Common myeloid progenitor, CD34-positive (primary cell): ENCODE measurements around the gene HTRA3.

Source experiments
- CTCF ChIA-PET: fragments of 350-600 bp; sonication (Branson Sonifier 250); formaldehyde crosslinking; loops from one replicate; lab custom pipeline; 2021; ENCODE audit warnings: antibody characterized with exemption; lab: Charles Lee
- POLR2A ChIA-PET: fragments of 350-600 bp; sonication (Branson Sonifier 250); formaldehyde crosslinking; loops from one replicate; lab custom pipeline; 2021; ENCODE audit warnings: antibody characterized with exemption; lab: Charles Lee
- DNase-seq, 3 donors: peaks; one replicate each; pipeline versions ENCODE4 v3.0.0 to v3.0.0-alpha.2; 2013
- H3K27ac ChIP-seq, 2 experiments: 1 replicate in 1 of 2; 2 replicates in 1 of 2; pipeline ENCODE4 v1.7.0; 2013; ENCODE audit warnings: inconsistent platforms in 2 of 2, low read length in 2 of 2, mild to moderate bottlenecking in 2 of 2, low read depth in 1 of 2, moderate library complexity in 1 of 2; ENCODE audit not compliant: severe bottlenecking in 2 of 2, insufficient read depth in 1 of 2, poor library complexity in 1 of 2
- H3K27me3 ChIP-seq, 5 experiments: replicated peaks in 2 of 5; 1 replicate in 3 of 5; 2 replicates in 2 of 5; pipeline versions ENCODE4 v1.6.1 to v1.7.0; 2013; ENCODE audit warnings: low read length in 4 of 5, mild to moderate bottlenecking in 2 of 5, moderate library complexity in 2 of 5, inconsistent platforms in 1 of 5; ENCODE audit not compliant: insufficient read depth in 5 of 5, control insufficient read depth in 4 of 5
- H3K36me3 ChIP-seq, 4 experiments: 1 replicate in 2 of 4; 2 replicates in 2 of 4; pipeline versions ENCODE4 v1.6.1 to v1.7.0; 2013; ENCODE audit warnings: low read length in 3 of 4, control low read depth in 1 of 4, mild to moderate bottlenecking in 1 of 4; ENCODE audit not compliant: control insufficient read depth in 4 of 4, insufficient read depth in 4 of 4
- H3K4me1 ChIP-seq, 4 experiments: 1 replicate in 3 of 4; 2 replicates in 1 of 4; pipeline versions ENCODE4 v1.6.1 to v1.7.1; 2013; ENCODE audit warnings: low read length in 3 of 4, mild to moderate bottlenecking in 3 of 4, control low read depth in 1 of 4, inconsistent platforms in 1 of 4, moderate library complexity in 1 of 4; ENCODE audit not compliant: control insufficient read depth in 4 of 4, insufficient read depth in 4 of 4; ENCODE audit errors: control extremely low read depth in 1 of 4
- H3K4me3 ChIP-seq, 7 experiments: 1 replicate in 4 of 7; 2 replicates in 3 of 7; pipeline versions ENCODE4 v1.5.1 to v1.7.0; 2013; ENCODE audit warnings: mild to moderate bottlenecking in 7 of 7, low read length in 6 of 7, moderate library complexity in 6 of 7, inconsistent platforms in 2 of 7, low read depth in 2 of 7, control low read depth in 1 of 7; ENCODE audit not compliant: insufficient read depth in 4 of 7, control insufficient read depth in 1 of 7; ENCODE audit errors: extremely low read depth in 1 of 7
- H3K9me3 ChIP-seq, 5 experiments: 1 replicate in 4 of 5; 2 replicates in 1 of 5; pipeline versions ENCODE4 v1.6.1 to v1.7.1; 2013; ENCODE audit warnings: low read length in 4 of 5, mild to moderate bottlenecking in 2 of 5, inconsistent platforms in 1 of 5, low read depth in 1 of 5, moderate library complexity in 1 of 5; ENCODE audit not compliant: control insufficient read depth in 4 of 5, insufficient read depth in 2 of 5; ENCODE audit errors: control extremely low read depth in 1 of 5
- WGBS: methylation state at CpG from one replicate; pipeline ENCODE4 v1.1.5; 2013; ENCODE audit not compliant: insufficient coverage; 5-methylcytosine and 5-hydroxymethylcytosine counted together

Gene HTRA3

GRCh38 chr4:8328866-8329559 lies 59.5 kb downstream of the HTRA3 start:
- H3K27me3 ChIP-seq: no peaks in the 10 kb centered on the region
- WGBS: 81% methylated on average over 12 of the region's 13 CpGs
- H3K4me3 ChIP-seq: no peak overlapping the region
- CTCF ChIA-PET: no interaction called here
- no peak for DNase-seq
- H3K9me3 ChIP-seq: peaks cover 0 to 10% (median 0%) of the 10 kb centered on the region in 5 experiments
- POLR2A ChIA-PET: no interaction called here
- H3K36me3 ChIP-seq: no peaks in the 10 kb centered on the region
- no peak overlapping the region for H3K27ac ChIP-seq
- H3K4me1 ChIP-seq: peaks cover 0 to 6% (median 4%) of the 10 kb centered on the region in 4 experiments

DNA sequence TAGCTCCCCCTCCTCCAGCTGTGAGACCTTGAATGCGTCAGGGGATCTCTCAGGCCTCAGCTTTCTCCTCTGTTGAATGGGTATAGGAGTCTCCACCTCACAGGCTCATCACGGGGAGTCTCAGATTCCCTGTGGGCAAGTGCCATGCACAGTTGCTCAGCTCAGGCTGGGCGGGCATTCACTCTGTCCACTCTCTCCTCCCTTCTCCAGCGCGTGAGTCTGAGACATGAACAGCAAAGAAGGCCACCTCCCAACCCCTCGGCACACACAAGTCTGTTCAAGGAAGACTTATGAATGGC lies 60.0 kb downstream of the HTRA3 start:
- H3K4me3 ChIP-seq: no peak overlapping the region
- POLR2A ChIA-PET: no interaction called here
- CTCF ChIA-PET: no interaction called here
- no peaks in the 10 kb centered on the region for H3K27me3 ChIP-seq
- no peak overlapping the region for H3K27ac ChIP-seq
- no peaks in the 10 kb centered on the region for H3K36me3 ChIP-seq
- peaks cover 0 to 9% (median 0%) of the 10 kb centered on the region in 5 experiments for H3K9me3 ChIP-seq
- peaks cover 0 to 6% (median 4%) of the 10 kb centered on the region in 4 experiments for H3K4me1 ChIP-seq
- DNase-seq: no peak
- WGBS: no CpG with 5 or more reads among the region's 6 CpGs

DNA sequence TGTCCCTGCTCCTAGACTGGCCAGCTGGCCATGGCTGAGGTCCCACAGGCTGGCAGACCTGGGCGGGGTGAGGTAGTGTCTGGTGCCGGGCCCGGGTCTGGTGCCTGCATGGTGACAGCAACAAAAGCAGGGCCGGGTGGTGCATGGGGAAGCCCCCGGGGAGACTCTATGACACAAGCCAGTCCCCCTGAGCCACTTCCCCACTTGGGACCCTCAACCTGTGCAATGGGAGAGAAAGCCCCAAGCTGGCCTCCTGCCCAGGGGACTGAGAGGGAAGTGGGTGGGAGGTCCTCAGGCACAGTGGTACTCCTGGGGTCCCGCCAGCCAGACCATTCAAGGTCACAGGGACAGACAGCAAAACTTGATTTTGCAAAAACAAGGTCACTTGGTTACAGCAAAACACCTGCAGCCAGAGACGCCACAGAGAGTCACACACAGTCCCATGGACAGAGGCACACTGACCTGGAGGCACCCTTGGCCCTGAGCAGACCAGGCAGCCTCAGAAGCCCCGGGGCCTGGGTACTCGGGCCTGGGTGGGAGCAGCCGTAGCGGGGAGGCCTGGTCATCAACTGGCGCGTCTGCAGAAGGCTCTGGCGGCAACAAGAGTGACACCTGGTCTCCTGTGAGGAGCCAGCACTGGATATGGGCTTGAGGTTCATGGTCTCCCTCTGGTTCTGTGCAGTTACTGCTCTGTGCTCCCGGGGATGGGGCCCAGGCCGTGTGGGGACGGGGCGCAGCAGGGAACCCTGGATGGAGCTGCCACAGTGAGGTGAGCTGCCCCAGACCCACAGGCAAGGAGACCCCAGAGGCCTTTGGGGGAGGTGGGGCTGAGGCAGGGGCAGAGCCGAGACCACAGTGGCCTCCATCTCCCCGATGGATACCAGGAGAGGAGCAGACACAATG lies 60.6 kb downstream of the HTRA3 start:
- peaks cover 0 to 9% (median 0%) of the 10 kb centered on the region in 5 experiments for H3K9me3 ChIP-seq
- peaks cover 0 to 6% (median 4%) of the 10 kb centered on the region in 4 experiments for H3K4me1 ChIP-seq
- ChIA-PET POLR2A (no interaction called here), CTCF (interaction anchor here (1.3 kb wide), 1 partner anchor 14 kb away, joined by 4 read pairs; no protein-coding TSS in a partner anchor)
- no peak overlapping the region for H3K4me3 ChIP-seq
- H3K36me3 ChIP-seq: no peaks in the 10 kb centered on the region
- DNase-seq: no peak
- WGBS: 98% methylated on average over 16 of the region's 20 CpGs
- no peaks in the 10 kb centered on the region for H3K27me3 ChIP-seq
- H3K27ac ChIP-seq: no peak overlapping the region

DNA sequence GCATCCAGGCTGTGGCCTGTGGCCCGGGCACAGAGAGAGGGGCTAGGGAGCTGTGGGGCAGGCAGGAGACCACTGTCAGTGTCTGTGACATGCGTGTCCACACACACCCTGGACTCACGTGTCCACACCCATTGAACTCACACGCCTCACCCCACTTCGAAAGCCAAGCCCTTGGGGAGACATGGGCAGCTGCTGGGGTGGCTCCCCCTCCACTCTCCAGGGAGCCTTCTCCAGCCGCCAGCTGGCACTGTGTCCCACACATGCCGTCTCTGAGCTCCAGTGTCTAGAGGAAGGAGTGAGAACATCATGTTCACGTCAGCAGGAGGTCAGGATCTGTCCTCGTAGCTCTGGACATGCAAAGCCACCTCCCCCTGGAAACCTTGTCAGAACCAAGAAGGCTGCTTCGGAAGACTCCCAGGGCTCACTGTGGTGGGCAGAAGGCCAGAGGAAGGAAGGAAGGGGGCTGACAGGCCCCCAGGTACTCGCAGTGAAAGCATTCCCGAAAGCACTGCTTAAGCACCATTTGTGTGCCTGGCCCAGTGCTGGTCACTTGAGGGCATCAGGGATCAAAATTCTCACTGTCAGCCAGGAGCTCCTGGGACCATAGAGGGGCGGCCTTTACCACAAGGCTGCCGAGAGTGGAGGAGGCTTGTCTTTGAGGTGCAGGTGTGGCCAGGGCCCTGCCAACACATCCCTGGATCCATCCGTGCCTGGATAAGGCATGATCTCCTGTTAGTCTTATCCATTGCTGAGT lies 61.4 kb downstream of the HTRA3 start:
- H3K9me3 ChIP-seq: peaks cover 0 to 13% (median 2%) of the 10 kb centered on the region in 5 experiments
- ChIA-PET POLR2A (no interaction called here), CTCF (interaction anchor here (0.8 to 1.3 kb wide), 2 partner anchors 13 to 78 kb away, joined by 3 to 4 read pairs; no protein-coding TSS in a partner anchor)
- no peak for DNase-seq
- 84% methylated on average over 14 of the region's 15 CpGs for WGBS
- H3K4me3 ChIP-seq: no peak overlapping the region
- H3K27ac ChIP-seq: no peak overlapping the region
- peaks cover 0 to 6% (median 4%) of the 10 kb centered on the region in 4 experiments for H3K4me1 ChIP-seq
- H3K36me3 ChIP-seq: no peaks in the 10 kb centered on the region
- H3K27me3 ChIP-seq: no peaks in the 10 kb centered on the region

DNA sequence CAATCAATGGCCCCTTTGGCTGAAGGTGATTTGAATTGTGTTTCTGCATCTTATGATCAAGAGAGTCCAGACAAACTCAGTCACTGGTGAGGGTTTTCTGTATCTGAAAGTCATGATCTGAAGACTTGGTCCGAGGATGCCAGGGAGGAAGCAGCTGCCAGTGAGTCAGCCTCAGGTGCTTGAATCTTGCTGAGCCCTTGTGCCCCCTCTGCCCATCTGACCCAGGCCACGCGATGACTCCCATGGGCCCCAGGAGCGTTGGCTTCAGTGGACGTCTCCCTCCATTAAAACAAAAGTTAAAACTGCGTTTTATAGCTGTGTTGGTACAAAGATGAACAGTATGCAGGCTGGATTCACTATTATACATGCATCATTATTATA lies 62.0 kb downstream of the HTRA3 start:
- Histone ChIP-seq H3K36me3 (no peaks in the 10 kb centered on the region), H3K27ac (no peak overlapping the region), H3K4me1 (peaks cover 0 to 6% (median 4%) of the 10 kb centered on the region in 4 experiments), H3K27me3 (no peaks in the 10 kb centered on the region), H3K4me3 (no peak overlapping the region), H3K9me3 (peaks cover 0 to 11% (median 4%) of the 10 kb centered on the region in 5 experiments)
- CTCF ChIA-PET: interaction anchor here (0.8 to 1.3 kb wide), 2 partner anchors 12 to 78 kb away, joined by 3 to 4 read pairs; no protein-coding TSS in a partner anchor
- 70% methylated on average over 4 of the region's 6 CpGs for WGBS
- POLR2A ChIA-PET: no interaction called here
- peak; percentile 18 to 78 (median 65) for DNase-seq

GRCh38 chr4:8332038-8332857 lies 62.7 kb downstream of the HTRA3 start:
- no peak for DNase-seq
- WGBS: 87% methylated on average over 10 of the region's 12 CpGs
- Histone ChIP-seq H3K27ac (no peak overlapping the region), H3K9me3 (peaks cover 3 to 8% (median 4%) of the 10 kb centered on the region in 5 experiments), H3K4me3 (no peak overlapping the region), H3K27me3 (no peaks in the 10 kb centered on the region), H3K36me3 (no peaks in the 10 kb centered on the region), H3K4me1 (peaks cover 3 to 6% (median 4%) of the 10 kb centered on the region in 4 experiments)
- CTCF ChIA-PET: no interaction called here
- POLR2A ChIA-PET: no interaction called here
